GM18499 (cell line): Measurements from ENCODE around the gene AMBRA1.
"Not testable (repeated sequence)": the region's sequence is repeated elsewhere in the genome, so short reads cannot be mapped to it uniquely, and the experiment has no call there.

ENCODE experiments used
- ATAC-seq: cut with Tn5 transposase; IDR thresholded peaks from one replicate; pipeline ENCODE4 v1.9.1; 2021; ENCODE audit warnings: moderate number of reproducible peaks; ENCODE audit not compliant: insufficient read depth, unreplicated experiment

The AMBRA1 gene

GRCh38 chr11:46387919-46388618 is 205.8 kb downstream of the AMBRA1 start:
- ATAC-seq = no peak

- ATAC-seq = no peak
These were observed 206.4 kb downstream of the AMBRA1 start for GRCh38 chr11:46387456-46387855.

GRCh38 chr11:46386674-46387073 is 207.1 kb downstream of the AMBRA1 start:
- no peak for ATAC-seq

- ATAC-seq = no peak
These were observed 207.7 kb downstream of the AMBRA1 start for GRCh38 chr11:46386005-46386578.

- no peak for ATAC-seq
These were observed 208.4 kb downstream of the AMBRA1 start for GRCh38 chr11:46385169-46386004.

GRCh38 chr11:46383974-46384701 is 209.7 kb downstream of the AMBRA1 start:
- ATAC-seq = no peak

GRCh38 chr11:46383404-46383758 is 210.4 kb downstream of the AMBRA1 start:
- ATAC-seq = no peak

GRCh38 chr11:46382646-46383403 is 211.0 kb downstream of the AMBRA1 start:
- ATAC-seq = no peak

GRCh38 chr11:46381819-46382645 is 211.8 kb downstream of the AMBRA1 start:
- no peak for ATAC-seq

GRCh38 chr11:46381048-46381818 is 212.6 kb downstream of the AMBRA1 start, which contains the start of gene MDK:
Gene MDK, plus strand, starts transcription at chr11:46381669. Its CDS starts 389 bp downstream, at chr11:46382058.
- no peak for ATAC-seq

- ATAC-seq = no peak
These were observed 213.3 kb downstream of the AMBRA1 start for GRCh38 chr11:46380340-46381047.

GRCh38 chr11:46379482-46380293 is 214.1 kb downstream of the AMBRA1 start:
- ATAC-seq = not testable (repeated sequence)

- no peak for ATAC-seq
These were observed 214.9 kb downstream of the AMBRA1 start for GRCh38 chr11:46378811-46379481.

GRCh38 chr11:46378296-46378695 is 215.5 kb downstream of the AMBRA1 start:
- no peak for ATAC-seq

- ATAC-seq = no peak
These were observed 216.0 kb downstream of the AMBRA1 start for GRCh38 chr11:46377831-46378230.

GRCh38 chr11:46377290-46377689 is 216.5 kb downstream of the AMBRA1 start:
- no peak for ATAC-seq
